HepG2 (cell line): Measurements from ENCODE around the gene UMPS. TPM values are rescaled to one million over a fixed set of nuclear protein-coding genes. Genes with fewer than 3 reads are reported as not detected.
A peak's percentile ranks its signal among the peaks of the same experiment; 100 is the strongest.

Source experiments
- EHMT2 ChIP-seq: fragments of 200-600 bp; sonication (generic); IDR thresholded peaks from 2 replicates; pipeline ENCODE4 v1.7.0; 2017; ENCODE audit warnings: antibody characterized with exemption, low read depth, low read length, borderline replicate concordance
- ELF4 ChIP-seq: sonication (generic); formaldehyde crosslinking; IDR thresholded peaks from 2 replicates; pipeline ENCODE4 v1.5.0; 2020; ENCODE audit warnings: missing genetic modification reagents, mild to moderate bottlenecking, moderate library complexity, borderline replicate concordance
- HDAC1 ChIP-seq: sonication (generic); formaldehyde crosslinking; IDR thresholded peaks from 2 replicates; pipeline ENCODE4 v1.5.1; 2020; ENCODE audit warnings: mild to moderate bottlenecking, missing genetic modification reagents
- HDAC6 ChIP-seq: fragments of 200-600 bp; sonication (generic); IDR thresholded peaks from 2 replicates; pipeline ENCODE4 v1.7.0; 2017; ENCODE audit warnings: mild to moderate bottlenecking, antibody characterized with exemption, low read length, low read depth
- HOXD1 ChIP-seq: sonication (generic); formaldehyde crosslinking; IDR thresholded peaks from 2 replicates; pipeline ENCODE4 v1.5.0; 2020; ENCODE audit warnings: missing genetic modification reagents
- MTA3 ChIP-seq: sonication (generic); formaldehyde crosslinking; IDR thresholded peaks from 2 replicates; pipeline ENCODE4 v1.4.0; 2020; ENCODE audit warnings: missing genetic modification reagents
- POLR2AphosphoS2 ChIP-seq: IDR thresholded peaks from 2 replicates; pipeline ENCODE4 v1.6.1; 2011; ENCODE audit warnings: low read depth, low read length, improper control_type of control experiment
- RAD21 ChIP-seq: fragments of 450-650 bp; formaldehyde crosslinking; IDR thresholded peaks from 2 replicates; pipeline ENCODE4 v1.5.0; 2020; ENCODE audit warnings: mild to moderate bottlenecking
- SP4 ChIP-seq: sonication (generic); formaldehyde crosslinking; IDR thresholded peaks from 2 replicates; pipeline ENCODE4 v1.8.1; 2023; ENCODE audit warnings: mild to moderate bottlenecking, missing genetic modification reagents
- SPEN ChIP-seq: sonication (generic); formaldehyde crosslinking; IDR thresholded peaks from 2 replicates; pipeline ENCODE4 v1.5.1; 2020; ENCODE audit warnings: low read depth, mild to moderate bottlenecking, missing genetic modification reagents
- TARDBP ChIP-seq: sonication (generic); formaldehyde crosslinking; IDR thresholded peaks from 2 replicates; pipeline ENCODE4 v1.8.0; 2022; ENCODE audit warnings: mild to moderate bottlenecking, missing genetic modification reagents
- ZFAT ChIP-seq: sonication (generic); formaldehyde crosslinking; conservative IDR thresholded peaks from 2 replicates; pipeline ENCODE4 v1.8.1; 2023; ENCODE audit warnings: missing genetic modification reagents, inconsistent platforms
- ZFP37 ChIP-seq: sonication (generic); formaldehyde crosslinking; IDR thresholded peaks from 2 replicates; pipeline ENCODE4 v1.4.0; 2020; ENCODE audit warnings: missing genetic modification reagents, borderline replicate concordance
- polyA plus RNA-seq, 8 experiments: library from polyadenylated mRNA; depleted of rRNA in 3 of 8; stranded (reverse) in 7 of 8; unstranded in 1 of 8; fragments of >200 nt; fragmentation: Illumina TruSeq in 4 of 8; extraction: Trizol in 4 of 8; gene quantifications; 2 replicates each; pipeline versions ENCODE4 v1.2.1 to v1.2.3, GENCODE V29; 2011 to 2016; ENCODE audit warnings: low read depth in 4 of 8, missing spikeins in 1 of 8, mixed read lengths in 1 of 8; ENCODE audit not compliant: insufficient read depth in 1 of 8
- total RNA-seq, 5 experiments: library from RNA; depleted of rRNA; stranded (reverse); fragments of >200 nt; fragmentation: Illumina TruSeq; extraction: Trizol; gene quantifications; 2 replicates each; pipeline ENCODE4 v1.2.3, GENCODE V29; 2016; ENCODE audit warnings: low read depth in 1 of 5
- TF ChIP-seq, protein P1 (sequence below): sonication (generic); formaldehyde crosslinking; conservative IDR thresholded peaks from 2 replicates; pipeline ENCODE4 v1.5.0; 2020; ENCODE audit warnings: missing genetic modification reagents
- TF ChIP-seq, protein P2 (sequence below): sonication (generic); formaldehyde crosslinking; IDR thresholded peaks from 2 replicates; pipeline ENCODE4 v1.4.0; 2020; ENCODE audit warnings: missing genetic modification reagents
- TF ChIP-seq, protein P3 (sequence below): IDR thresholded peaks from 2 replicates; pipeline ENCODE4 v1.6.1; 2016; ENCODE audit warnings: missing biosample characterization, missing genetic modification reagents, low read depth
- TF ChIP-seq, protein P4 (sequence below): sonication (generic); formaldehyde crosslinking; IDR thresholded peaks from 2 replicates; pipeline ENCODE4 v1.4.0; 2020; ENCODE audit warnings: low read depth, missing genetic modification reagents

UMPS gene
- total and polyA plus RNA-seq, 2 of the 13 experiments (the other 11 are each of a cell fraction or from before 2014, with no cell fraction given), result 52.7 to 74.2 TPM

DNA sequence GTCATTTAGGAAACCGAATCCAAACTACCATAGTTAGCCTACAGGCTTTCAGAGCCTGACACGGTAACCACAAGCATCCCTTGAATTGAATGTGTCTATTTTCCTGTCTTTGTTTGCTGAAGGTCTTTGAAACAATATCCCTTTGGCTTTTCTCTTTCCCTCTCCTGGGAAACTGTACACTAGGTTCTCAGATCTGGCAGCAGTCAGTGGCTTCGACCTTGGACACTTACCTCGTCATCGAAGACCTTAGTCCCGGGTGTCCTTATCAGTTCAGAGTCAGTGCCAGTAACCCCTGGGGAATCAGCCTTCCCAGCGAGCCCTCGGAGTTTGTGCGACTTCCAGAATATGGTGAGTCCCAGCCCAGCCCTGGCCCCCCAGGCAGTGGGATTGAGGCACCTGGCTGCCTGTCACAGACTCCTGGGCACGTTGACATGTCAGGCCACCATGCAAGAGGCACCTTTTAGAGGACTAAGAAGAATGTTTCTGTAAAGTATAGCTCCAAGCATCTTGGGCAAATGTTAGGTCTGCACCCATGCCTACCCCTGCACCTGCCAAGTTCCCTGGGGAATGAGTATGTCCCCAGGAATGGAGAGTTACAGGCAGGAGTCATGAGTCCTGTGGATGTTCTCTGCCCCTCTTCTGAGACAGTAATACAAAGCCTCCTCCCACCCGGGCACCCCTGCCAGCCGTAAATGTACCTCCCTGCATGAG, 30.4 kb upstream of the UMPS start (continued):
- TF ChIP-seq TARDBP (CRISPR knock-in tag) (no peak), HDAC1 (CRISPR knock-in tag) (peak; percentile 83), POLR2AphosphoS2 (no peak), SPEN (peak; percentile 67; the same call in 1 of the 2 replicates), HOXD1 (CRISPR knock-in tag) (peak; percentile 25; the same call in 1 of the 2 replicates), ELF4 (CRISPR knock-in tag) (no peak), EHMT2 (no peak), ZFP37 (CRISPR knock-in tag) (peak; percentile 79; the same call in 1 of the 2 replicates), MTA3 (CRISPR knock-in tag) (no peak), SP4 (CRISPR knock-in tag) (0 out of 2 replicates have a peak, but pooled peaks have one; percentile 28), RAD21 (CRISPR knock-in tag) (no peak), ZFAT (CRISPR knock-in tag) (no peak), HDAC6 (no peak)
- TF ChIP-seq, protein P1, sequence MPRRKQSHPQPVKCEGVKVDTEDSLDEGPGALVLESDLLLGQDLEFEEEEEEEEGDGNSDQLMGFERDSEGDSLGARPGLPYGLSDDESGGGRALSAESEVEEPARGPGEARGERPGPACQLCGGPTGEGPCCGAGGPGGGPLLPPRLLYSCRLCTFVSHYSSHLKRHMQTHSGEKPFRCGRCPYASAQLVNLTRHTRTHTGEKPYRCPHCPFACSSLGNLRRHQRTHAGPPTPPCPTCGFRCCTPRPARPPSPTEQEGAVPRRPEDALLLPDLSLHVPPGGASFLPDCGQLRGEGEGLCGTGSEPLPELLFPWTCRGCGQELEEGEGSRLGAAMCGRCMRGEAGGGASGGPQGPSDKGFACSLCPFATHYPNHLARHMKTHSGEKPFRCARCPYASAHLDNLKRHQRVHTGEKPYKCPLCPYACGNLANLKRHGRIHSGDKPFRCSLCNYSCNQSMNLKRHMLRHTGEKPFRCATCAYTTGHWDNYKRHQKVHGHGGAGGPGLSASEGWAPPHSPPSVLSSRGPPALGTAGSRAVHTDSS, result no peak
- TF ChIP-seq, protein P2, sequence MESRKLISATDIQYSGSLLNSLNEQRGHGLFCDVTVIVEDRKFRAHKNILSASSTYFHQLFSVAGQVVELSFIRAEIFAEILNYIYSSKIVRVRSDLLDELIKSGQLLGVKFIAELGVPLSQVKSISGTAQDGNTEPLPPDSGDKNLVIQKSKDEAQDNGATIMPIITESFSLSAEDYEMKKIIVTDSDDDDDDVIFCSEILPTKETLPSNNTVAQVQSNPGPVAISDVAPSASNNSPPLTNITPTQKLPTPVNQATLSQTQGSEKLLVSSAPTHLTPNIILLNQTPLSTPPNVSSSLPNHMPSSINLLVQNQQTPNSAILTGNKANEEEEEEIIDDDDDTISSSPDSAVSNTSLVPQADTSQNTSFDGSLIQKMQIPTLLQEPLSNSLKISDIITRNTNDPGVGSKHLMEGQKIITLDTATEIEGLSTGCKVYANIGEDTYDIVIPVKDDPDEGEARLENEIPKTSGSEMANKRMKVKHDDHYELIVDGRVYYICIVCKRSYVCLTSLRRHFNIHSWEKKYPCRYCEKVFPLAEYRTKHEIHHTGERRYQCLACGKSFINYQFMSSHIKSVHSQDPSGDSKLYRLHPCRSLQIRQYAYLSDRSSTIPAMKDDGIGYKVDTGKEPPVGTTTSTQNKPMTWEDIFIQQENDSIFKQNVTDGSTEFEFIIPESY (CRISPR knock-in tag), result 0 out of 2 replicates have a peak, but pooled peaks have one; percentile 27
- TF ChIP-seq, protein P3, sequence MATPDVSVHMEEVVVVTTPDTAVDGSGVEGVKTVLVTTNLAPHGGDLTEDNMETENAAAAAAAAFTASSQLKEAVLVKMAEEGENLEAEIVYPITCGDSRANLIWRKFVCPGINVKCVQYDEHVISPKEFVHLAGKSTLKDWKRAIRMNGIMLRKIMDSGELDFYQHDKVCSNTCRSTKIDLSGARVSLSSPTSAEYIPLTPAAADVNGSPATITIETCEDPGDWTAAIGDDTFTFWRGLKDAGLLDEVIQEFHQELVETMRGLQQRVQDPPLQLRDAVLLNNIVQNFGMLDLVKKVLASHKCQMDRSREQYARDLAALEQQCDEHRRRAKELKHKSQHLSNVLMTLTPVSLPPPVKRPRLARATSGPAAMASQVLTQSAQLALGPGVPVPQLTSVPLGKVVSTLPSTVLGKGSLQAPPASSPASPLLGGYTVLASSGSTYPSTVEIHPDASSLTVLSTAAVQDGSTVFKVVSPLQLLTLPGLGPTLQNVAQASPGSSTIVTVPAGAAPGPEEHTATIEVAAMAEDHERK (CRISPR knock-in tag), result no peak
- TF ChIP-seq, protein P4, sequence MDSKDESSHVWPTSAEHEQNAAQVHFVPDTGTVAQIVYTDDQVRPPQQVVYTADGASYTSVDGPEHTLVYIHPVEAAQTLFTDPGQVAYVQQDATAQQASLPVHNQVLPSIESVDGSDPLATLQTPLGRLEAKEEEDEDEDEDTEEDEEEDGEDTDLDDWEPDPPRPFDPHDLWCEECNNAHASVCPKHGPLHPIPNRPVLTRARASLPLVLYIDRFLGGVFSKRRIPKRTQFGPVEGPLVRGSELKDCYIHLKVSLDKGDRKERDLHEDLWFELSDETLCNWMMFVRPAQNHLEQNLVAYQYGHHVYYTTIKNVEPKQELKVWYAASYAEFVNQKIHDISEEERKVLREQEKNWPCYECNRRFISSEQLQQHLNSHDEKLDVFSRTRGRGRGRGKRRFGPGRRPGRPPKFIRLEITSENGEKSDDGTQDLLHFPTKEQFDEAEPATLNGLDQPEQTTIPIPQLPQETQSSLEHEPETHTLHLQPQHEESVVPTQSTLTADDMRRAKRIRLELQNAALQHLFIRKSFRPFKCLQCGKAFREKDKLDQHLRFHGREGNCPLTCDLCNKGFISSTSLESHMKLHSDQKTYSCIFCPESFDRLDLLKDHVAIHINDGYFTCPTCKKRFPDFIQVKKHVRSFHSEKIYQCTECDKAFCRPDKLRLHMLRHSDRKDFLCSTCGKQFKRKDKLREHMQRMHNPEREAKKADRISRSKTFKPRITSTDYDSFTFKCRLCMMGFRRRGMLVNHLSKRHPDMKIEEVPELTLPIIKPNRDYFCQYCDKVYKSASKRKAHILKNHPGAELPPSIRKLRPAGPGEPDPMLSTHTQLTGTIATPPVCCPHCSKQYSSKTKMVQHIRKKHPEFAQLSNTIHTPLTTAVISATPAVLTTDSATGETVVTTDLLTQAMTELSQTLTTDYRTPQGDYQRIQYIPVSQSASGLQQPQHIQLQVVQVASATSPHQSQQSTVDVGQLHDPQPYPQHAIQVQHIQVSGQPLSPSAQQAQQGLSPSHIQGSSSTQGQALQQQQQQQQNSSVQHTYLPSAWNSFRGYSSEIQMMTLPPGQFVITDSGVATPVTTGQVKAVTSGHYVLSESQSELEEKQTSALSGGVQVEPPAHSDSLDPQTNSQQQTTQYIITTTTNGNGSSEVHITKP (CRISPR knock-in tag), result peak; percentile 59; the same call in 1 of the 2 replicates
